OCI-LY7 (cell line): ENCODE measurements around the gene POLE4. TPM values are rescaled to one million over a fixed set of nuclear protein-coding genes. Genes with fewer than 3 reads are reported as not detected.

Experiments used
- BruUV-seq: library from RNA; stranded (reverse); fragments of 400-500 nt; replicated peaks from 2 replicates; lab custom pipeline; 2021; lab: Mats Ljungman, UMichigan
- CTCF ChIA-PET: fragments of 300-600 bp; sonication (Branson Sonifier 250); formaldehyde crosslinking; loops from one replicate; lab custom pipeline; 2022; ENCODE audit warnings: antibody characterized with exemption; ENCODE audit not compliant: unreplicated experiment; lab: Charles Lee
- POLR2A ChIA-PET: fragments of 300-600 bp; sonication (Branson Sonifier 250); formaldehyde crosslinking; loops from one replicate; lab custom pipeline; 2022; ENCODE audit warnings: antibody characterized with exemption; lab: Charles Lee
- DNase-seq: peaks from one replicate; pipeline ENCODE4 v3.0.0-alpha.2; 2015; ENCODE audit warnings: low spot score
- H2AFZ ChIP-seq: fragments of 200-600 bp; sonication (generic), shearing (Covaris generic); 2 replicates; pipeline ENCODE4 v1.6.1; 2014; ENCODE audit warnings: mild to moderate bottlenecking, antibody characterized with exemption, low read length, moderate library complexity
- H3K27ac ChIP-seq: fragments of 200-600 bp; sonication (generic); 2 replicates; pipeline ENCODE4 v1.5.1; 2014; ENCODE audit warnings: mixed run types, low read depth, mild to moderate bottlenecking, moderate library complexity, low read length, inconsistent platforms; ENCODE audit not compliant: poor library complexity, severe bottlenecking
- H3K36me3 ChIP-seq: fragments of 200-600 bp; sonication (generic); 2 replicates; pipeline ENCODE4 v1.6.1; 2014; ENCODE audit warnings: mild to moderate bottlenecking, antibody characterized with exemption, low read length, moderate library complexity, mixed read lengths; ENCODE audit not compliant: insufficient read depth
- H3K4me1 ChIP-seq: fragments of 200-600 bp; sonication (generic); 2 replicates; pipeline ENCODE4 v1.5.1; 2014; ENCODE audit warnings: mild to moderate bottlenecking, low read length; ENCODE audit not compliant: insufficient read depth, poor library complexity, severe bottlenecking
- H3K4me2 ChIP-seq: fragments of 200-600 bp; sonication (generic); 2 replicates; pipeline ENCODE4 v1.6.1; 2014; ENCODE audit warnings: mild to moderate bottlenecking, low read length
- H3K4me3 ChIP-seq: fragments of 200-600 bp; sonication (generic); 2 replicates; pipeline ENCODE4 v1.5.1; 2014; ENCODE audit warnings: mild to moderate bottlenecking, low read depth, low read length; ENCODE audit not compliant: poor library complexity, severe bottlenecking
- H3K79me2 ChIP-seq: fragments of 200-600 bp; sonication (generic); 2 replicates; pipeline ENCODE4 v1.6.1; 2016; ENCODE audit warnings: low read depth, mild to moderate bottlenecking, low read length, moderate library complexity, mixed read lengths; ENCODE audit not compliant: insufficient read depth
- H3K9me2 ChIP-seq: fragments of 200-600 bp; sonication (generic); 2 replicates; pipeline ENCODE4 v1.6.1; 2016; ENCODE audit warnings: mild to moderate bottlenecking, low read length, mixed read lengths; ENCODE audit not compliant: insufficient read depth
- H3K9me3 ChIP-seq: fragments of 200-600 bp; sonication (generic); 2 replicates; pipeline ENCODE4 v1.6.1; 2014; ENCODE audit warnings: mild to moderate bottlenecking, mixed run types, low read length, mixed read lengths
- H4K20me1 ChIP-seq: fragments of 200-600 bp; sonication (generic); 2 replicates; pipeline ENCODE4 v1.6.1; 2014; ENCODE audit warnings: mild to moderate bottlenecking, antibody characterized with exemption, low read length, moderate library complexity, mixed read lengths; ENCODE audit not compliant: insufficient read depth
- EZH2phosphoT487 ChIP-seq: fragments of 200-600 bp; sonication (generic); IDR thresholded peaks from 2 replicates; pipeline ENCODE4 v1.6.1; 2018; ENCODE audit warnings: low read depth, borderline replicate concordance, mild to moderate bottlenecking, mixed run types, antibody characterized with exemption, low read length, moderate library complexity, mixed read lengths
- intact Hi-C: fragments of 100-400 bp; cut with micrococcal nuclease; formaldehyde crosslinking; loops from one replicate; pipeline ENCODE4 v1.10.0; 2022; ENCODE audit not compliant: unreplicated experiment
- total RNA-seq, 2 experiments: library from RNA; depleted of rRNA in 1 of 2; stranded (reverse); fragments of >200 nt in 1 of 2; shearing (Covaris generic) in 1 of 2; gene quantifications; 2 replicates each; pipeline ENCODE4 v1.2.3, GENCODE V29; 2014 to 2022
- TF ChIP-seq, protein P1 (sequence below): fragments of 200-600 bp; sonication (generic); conservative IDR thresholded peaks from 2 replicates; pipeline ENCODE4 v1.5.1; 2014; ENCODE audit warnings: mild to moderate bottlenecking, antibody characterized with exemption, low read length, moderate library complexity, mixed read lengths

POLE4 gene
- total RNA-seq, 2 experiments from 2014 or later, result 31.7 to 52.3 TPM

DNA sequence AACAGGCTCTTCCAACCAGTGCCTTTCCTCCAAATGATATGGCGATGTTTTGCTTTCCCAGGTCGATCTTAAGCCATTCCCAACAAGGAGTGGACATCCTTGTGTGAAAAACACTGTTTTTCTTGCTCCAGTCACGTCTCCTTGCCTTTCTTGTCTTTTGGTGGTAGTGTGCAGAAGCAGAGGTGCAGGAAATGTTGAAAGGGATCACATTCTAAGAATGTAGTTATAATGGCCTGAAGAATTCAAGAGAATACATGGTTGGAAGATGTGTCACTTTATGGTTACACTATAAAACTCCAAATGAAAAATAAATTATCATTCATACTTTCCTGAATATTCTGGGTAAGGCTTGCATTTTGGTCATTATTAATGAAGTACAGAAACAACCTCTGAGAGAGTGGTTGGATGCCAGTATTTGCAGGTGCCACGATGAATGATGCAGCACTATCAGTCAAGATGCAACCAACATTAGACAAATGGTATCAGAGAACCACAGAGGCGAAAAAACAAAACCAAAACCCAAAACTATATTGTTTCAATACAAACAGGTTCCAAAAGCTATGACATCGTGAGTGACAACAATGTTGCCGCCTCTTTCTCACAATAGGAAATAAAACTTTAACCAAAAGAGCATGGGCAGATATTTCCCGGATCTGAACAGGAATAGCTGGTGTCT lies 27.5 kb upstream of the POLE4 start:
- Histone ChIP-seq H3K27ac (no peak overlapping the region), H3K79me2 (no peaks in the 10 kb centered on the region), H3K36me3 (peaks cover 15% of the 10 kb centered on the region), H3K4me2 (no peak overlapping the region), H3K9me2 (no peaks in the 10 kb centered on the region), H3K9me3 (no peaks in the 10 kb centered on the region), H2AFZ (no peak overlapping the region), H3K4me1 (no peaks in the 10 kb centered on the region), H3K4me3 (no peak overlapping the region), H4K20me1 (no peaks in the 10 kb centered on the region)
- POLR2A ChIA-PET, result no interaction called here
- TF ChIP-seq EZH2phosphoT487, result no peak
- TF ChIP-seq, protein P1, sequence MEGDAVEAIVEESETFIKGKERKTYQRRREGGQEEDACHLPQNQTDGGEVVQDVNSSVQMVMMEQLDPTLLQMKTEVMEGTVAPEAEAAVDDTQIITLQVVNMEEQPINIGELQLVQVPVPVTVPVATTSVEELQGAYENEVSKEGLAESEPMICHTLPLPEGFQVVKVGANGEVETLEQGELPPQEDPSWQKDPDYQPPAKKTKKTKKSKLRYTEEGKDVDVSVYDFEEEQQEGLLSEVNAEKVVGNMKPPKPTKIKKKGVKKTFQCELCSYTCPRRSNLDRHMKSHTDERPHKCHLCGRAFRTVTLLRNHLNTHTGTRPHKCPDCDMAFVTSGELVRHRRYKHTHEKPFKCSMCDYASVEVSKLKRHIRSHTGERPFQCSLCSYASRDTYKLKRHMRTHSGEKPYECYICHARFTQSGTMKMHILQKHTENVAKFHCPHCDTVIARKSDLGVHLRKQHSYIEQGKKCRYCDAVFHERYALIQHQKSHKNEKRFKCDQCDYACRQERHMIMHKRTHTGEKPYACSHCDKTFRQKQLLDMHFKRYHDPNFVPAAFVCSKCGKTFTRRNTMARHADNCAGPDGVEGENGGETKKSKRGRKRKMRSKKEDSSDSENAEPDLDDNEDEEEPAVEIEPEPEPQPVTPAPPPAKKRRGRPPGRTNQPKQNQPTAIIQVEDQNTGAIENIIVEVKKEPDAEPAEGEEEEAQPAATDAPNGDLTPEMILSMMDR, result no peak
- BruUV-seq, result no TSS peak
- intact Hi-C loops, result no loop called here
- CTCF ChIA-PET, result no interaction called here
- no peak for DNase-seq

DNA sequence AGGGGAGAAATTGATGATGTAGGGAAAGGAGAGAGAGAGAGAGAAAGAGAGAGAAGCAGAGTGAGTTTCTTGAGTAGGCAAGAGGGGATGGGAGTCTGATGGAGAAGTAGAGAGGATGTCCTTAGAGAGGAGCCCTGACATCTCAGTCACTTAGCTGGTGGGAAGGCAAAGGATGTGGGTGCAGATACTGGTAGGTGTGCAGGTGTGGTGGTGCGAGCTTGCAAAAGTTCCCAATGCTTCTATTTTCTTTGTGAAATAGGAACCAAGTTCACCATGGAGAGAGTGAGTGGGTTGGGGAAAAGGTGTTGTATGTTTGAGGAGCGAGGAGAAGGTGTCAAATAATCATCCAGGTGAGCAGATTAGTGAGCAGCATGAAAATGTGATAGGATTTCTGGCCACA lies 26.5 kb upstream of the POLE4 start:
- Histone ChIP-seq H3K79me2 (no peaks in the 10 kb centered on the region), H3K9me3 (no peaks in the 10 kb centered on the region), H3K4me1 (no peaks in the 10 kb centered on the region), H3K9me2 (no peaks in the 10 kb centered on the region), H3K4me3 (no peak overlapping the region), H3K36me3 (peaks cover 15% of the 10 kb centered on the region), H3K4me2 (no peak overlapping the region), H4K20me1 (no peaks in the 10 kb centered on the region), H2AFZ (no peak overlapping the region), H3K27ac (no peak overlapping the region)
- no peak for DNase-seq
- POLR2A ChIA-PET, result no interaction called here
- TF ChIP-seq, protein P1, result no peak
- no peak for TF ChIP-seq EZH2phosphoT487
- intact Hi-C loops, result no loop called here
- CTCF ChIA-PET, result no interaction called here
- BruUV-seq, result no TSS peak

DNA sequence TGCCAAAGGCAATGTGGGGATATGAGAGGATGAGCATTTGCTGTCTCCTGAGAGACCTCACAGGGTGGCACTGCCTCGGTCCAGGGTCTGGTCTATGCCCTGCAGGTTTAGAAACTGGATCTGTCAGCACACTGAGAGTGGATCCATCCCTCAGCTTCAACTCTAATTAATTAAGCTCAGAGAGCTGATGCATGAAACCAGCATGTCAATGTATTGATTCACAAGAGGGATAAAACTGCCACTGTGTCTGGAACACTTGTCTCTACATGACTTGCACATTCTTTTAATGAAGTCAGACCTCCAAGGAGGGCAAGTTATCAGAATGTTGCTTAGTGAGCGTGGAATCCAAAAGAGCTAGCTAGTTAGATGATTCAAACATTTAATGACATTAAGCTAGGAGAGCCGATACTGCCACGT lies 22.5 kb upstream of the POLE4 start:
- H3K9me3 ChIP-seq, result no peaks in the 10 kb centered on the region
- BruUV-seq, result no TSS peak
- ChIA-PET POLR2A (no interaction called here), CTCF (no interaction called here)
- no peak overlapping the region for H3K4me3 ChIP-seq
- H3K27ac ChIP-seq, result no peak overlapping the region
- H3K36me3 ChIP-seq, result peaks cover under 1% of the 10 kb centered on the region; the same call in 1 of the 2 replicates
- no peaks in the 10 kb centered on the region for H3K79me2 ChIP-seq
- DNase-seq, result no peak
- intact Hi-C loops, result no loop called here
- H3K4me2 ChIP-seq, result no peak overlapping the region
- TF ChIP-seq EZH2phosphoT487, result no peak
- TF ChIP-seq, protein P1, result no peak
- H3K4me1 ChIP-seq, result no peaks in the 10 kb centered on the region
- H3K9me2 ChIP-seq, result no peaks in the 10 kb centered on the region
- H4K20me1 ChIP-seq, result no peaks in the 10 kb centered on the region
- no peak overlapping the region for H2AFZ ChIP-seq
